HG02588 (cell line): Measurements from ENCODE around the gene NEURL1B.

Experiments used
- ATAC-seq: cut with Tn5 transposase; IDR thresholded peaks from one replicate; pipeline ENCODE4 v1.9.1; 2021; ENCODE audit warnings: mild to moderate bottlenecking, moderate library complexity; ENCODE audit not compliant: unreplicated experiment

The NEURL1B gene

DNA sequence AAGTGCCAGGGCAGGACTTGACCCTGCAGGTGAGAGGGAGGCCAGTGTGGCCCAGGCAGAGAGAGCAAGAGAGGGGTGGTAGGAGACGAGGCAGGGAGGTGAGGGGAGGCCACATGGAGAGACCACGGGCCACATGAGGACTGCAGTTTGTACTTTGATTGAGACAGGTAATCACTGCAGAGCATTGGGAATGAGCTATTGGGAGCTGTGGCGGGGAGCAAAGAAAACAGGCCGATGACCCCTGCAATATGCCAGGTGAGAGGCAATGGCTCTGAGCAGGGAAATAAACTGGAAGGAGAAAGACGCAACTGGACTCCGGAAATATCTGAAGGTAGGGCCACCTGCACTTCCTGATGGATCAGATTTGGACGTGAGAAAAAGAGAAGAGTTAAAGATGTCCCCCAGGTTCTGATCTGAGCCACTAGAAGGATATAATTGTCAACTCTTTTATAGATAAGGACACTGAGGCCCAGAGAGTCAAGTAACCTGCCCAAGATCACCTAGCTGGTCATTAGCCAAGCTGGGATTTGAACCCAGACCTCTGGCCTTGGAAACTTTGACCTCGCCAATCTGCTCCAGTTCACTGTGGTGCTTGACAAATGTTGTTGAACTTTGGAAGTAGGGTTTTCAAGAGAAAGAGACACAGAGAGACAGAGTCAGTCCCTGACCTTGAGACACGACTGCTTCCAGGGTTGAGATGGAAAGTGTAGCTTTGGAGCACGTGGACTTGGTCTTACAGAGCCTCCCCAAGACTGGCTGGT lies 87.6 kb downstream of the NEURL1B start:
- ATAC-seq, result no peak

DNA sequence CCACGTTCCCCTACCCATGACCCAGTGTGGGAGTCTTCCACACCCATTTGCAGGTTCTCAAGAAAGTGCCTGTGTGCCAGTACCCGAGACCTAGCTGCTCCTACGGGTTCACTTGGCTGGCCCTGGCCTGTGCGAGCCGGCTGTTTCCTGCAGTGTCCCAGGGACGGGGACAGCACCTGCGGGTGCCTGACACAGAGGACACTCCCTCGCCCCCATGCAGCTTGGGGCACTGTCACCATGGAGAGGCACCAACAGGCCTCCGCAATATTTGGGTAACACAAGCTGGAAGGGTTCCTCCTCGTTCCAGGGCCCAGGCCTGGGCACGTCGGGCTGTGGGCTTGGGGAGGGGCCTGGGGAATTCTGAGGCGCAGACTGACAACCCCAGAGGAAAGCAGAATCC lies 88.5 kb downstream of the NEURL1B start:
- ATAC-seq, result no peak

DNA sequence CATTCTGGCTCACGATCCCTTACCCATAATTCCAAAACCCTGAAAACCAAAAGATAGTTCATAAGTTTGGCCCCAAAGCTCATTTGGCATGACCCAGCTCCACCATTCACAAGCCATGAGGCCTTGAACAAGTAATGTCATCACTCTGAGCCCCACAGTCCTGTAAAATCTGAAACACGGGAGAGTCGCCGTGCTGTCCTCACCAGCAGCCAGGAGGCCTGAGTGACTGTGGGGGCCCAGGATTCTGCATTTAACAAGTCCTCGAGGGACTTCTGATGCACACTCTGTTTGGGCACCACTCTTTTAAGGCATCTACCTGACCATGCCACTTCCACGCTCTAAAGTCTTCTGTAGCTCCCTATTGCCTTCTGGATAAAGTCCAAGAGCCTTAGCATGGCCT lies 89.2 kb downstream of the NEURL1B start:
- no peak for ATAC-seq

DNA sequence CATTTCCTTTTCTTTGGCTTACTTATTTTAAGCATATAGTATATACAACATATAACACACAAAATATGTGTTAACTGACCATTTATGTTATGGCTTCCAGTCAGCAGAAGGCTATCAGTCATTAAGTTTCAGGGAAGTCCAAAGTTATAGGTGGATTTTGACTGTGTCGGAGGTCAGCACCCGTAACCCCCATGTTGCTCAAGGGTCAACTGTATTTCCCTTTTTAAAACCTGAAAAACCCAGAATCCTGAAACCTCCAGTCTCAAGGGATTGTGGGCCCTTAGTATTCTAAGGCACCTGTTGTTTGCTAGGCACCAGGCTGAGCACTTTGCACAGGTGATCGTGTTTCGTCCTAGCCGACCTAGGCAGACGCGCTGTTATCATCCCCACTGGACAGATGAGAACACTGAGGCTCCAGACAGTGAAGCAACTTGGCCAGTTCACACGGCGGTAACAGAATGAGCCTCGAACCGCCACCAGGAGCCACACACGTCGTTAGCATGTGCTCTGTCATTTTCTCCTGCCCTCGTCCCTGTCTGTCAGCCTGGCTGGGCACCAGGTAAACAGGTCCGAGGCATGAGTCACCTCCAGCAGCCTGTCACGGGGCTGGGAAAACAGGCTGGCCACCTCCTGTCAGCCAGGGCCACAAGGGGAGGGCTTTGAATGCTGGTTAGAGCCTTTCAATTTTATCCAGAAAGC lies 90.1 kb downstream of the NEURL1B start:
- no peak for ATAC-seq

DNA sequence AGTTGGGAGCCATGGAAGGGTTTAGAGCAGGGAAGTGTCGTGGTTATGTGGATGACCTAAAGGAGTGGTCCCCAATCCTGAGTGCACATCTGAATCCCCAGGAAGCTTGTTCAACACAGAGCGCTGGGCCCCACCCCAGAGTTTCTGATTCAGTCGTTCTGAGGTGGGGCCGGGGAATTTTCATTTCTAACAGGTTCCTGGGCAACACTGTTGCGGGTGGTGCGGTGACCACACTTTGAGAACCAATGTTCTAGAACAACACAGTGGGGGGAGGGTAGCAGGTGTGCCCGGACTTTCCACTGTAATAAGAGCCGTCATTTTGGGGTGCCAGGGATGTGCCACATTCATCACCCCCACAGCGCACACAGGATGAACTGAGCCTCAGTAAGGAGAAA lies 90.6 kb downstream of the NEURL1B start:
- no peak for ATAC-seq

DNA sequence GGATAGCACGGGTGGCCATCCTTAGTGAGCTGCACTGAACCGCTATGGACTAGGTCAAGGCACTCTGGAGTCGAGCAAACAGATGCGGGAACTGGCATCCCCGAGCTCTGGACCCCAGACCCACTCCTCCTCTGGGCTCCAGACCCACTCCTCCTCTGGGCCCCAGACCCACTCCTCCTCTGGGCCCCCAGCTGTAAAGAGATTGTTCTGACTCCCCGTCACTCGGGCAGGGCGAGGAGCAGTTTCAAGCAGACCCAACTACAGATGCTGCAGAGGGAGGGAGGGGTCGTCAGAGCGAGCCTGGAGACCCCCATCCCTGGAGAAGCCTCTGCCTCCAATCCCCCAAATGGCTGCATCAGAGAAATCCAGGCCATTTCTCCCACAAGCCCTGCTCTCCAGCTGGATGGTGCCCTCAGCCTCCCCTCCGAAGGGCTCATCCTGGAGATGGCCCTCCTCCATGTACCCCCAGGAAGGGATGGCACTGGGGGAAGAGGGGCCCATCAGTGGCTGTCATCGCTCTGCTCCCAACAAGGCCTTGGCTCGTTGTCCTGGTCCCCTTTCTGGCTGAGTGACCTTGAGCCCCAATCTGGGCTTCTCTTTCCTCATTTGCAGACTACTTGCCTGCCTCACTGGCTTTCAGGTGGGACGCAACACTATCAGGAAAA lies 91.3 kb downstream of the NEURL1B start:
- no peak for ATAC-seq

DNA sequence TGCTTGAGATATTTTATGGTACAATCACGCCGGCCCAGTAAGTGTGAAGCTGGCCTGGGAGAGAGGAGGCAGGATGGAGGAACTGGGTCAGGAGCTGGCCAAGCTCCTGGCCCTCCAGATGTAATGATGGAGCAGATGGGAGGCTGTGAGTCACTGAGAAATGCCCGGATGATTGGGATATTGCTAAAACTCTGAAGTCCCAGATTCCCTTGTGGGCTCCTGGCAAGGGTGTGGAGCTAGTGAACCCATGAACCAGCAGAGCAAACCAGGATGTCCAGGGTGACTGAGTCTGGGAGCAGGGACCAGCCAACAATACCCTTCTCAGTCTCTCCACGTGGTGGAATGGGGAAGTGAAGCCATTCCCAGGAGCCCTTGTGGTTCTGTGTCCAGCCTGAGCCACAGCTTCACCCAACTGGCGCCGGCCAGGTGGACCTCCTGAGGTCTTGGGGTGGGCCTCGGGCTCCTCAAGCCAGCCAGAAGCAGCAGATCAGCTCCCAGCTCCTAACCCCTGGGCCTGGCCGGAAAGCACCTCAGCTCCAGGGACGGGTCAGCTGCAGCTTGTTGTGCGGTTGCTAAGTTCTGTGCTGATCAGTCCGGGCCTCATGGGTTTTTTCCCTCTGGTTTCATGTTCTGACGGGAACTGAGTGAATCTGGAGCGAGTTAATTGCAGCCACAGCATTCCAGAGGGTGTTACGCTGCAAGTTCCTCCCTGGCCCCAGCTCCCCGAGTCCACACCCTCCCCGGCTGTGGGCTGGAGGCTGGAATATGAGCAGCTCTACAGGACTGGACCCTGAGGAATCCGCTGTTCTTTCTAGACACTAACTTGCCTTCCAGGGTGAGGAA lies 92.3 kb downstream of the NEURL1B start:
- ATAC-seq, result no peak

DNA sequence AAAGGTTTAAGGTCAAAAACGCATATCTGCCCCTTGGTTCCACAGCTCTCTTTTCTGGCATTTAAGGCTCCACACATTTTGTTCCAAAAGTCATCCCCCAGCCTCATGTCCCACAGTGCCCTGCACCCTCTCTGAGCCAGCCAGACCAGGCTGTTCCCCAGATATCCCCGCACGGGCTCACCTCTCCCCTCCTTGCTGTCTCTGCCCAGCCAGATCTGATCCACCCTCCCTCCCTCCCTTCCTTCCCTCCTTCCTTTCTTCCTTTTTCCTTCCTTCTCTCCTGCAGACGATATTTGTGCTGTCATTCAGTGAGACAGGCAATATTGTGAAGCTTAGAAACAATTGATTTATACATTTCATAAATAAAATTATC lies 92.9 kb downstream of the NEURL1B start:
- no peak for ATAC-seq

DNA sequence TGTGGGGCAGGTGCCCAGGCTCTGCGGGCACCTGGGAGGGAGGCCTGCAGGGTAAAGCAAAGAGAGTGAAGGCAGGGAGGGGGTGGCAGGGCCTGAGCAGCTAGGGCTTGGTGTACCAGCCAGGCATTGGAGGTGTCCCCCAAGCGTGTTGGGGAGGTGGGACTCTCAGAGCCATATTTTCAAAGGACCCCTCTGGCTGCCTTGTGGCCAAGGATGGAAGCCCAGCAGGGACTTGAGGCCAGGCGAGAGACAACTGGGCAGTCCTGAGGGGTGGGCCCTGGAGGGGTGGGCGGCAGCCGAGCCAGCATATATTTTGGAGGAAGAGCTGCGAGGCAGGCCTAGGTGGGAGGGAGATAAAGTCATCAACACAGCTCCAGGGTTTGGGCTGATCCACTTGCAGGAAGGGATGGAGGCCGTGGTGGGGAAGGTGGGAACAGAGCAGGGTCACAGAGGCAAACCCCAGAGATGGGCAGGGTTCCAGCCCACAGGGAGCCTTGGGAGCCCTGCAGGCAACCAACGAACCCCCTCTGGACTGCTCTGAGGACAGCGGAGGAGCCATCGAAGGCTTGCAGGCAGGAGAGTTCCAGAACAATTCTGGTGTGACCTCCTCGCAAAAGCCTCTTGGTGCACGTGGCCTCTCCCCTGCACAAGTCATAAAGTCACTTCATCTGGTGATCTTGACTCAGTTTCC lies 94.2 kb downstream of the NEURL1B start:
- ATAC-seq, result no peak

DNA sequence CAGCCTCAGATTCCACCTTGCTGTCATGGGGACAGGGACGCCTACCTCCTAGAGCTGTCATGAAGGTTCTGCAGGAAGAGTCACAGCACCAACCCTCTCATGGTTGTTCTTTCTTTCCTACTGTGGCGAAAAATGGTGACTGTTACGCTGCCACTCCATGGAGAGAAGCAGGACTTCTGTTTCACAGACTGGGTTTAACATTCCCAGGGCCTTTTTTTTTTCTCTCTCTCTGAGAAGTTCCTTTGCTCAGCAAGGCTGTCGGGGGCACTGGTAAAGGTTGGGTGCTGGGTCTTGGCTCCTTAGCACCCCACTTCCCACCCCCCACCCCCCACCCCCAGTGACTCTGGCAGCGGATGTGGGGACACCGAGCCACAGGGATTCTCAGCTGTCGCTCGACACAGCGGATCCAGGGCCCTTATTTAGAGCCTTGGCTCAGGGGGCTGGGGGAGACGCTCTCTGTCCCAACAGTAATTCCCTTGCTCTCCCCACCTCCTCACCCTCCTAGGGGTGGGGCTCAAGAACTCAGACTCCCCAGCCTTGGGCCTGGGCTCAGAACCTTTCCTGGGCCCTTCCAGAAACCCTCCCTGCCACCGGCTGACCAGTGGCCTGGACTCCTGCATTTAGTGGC lies 95.6 kb downstream of the NEURL1B start:
- no peak for ATAC-seq

DNA sequence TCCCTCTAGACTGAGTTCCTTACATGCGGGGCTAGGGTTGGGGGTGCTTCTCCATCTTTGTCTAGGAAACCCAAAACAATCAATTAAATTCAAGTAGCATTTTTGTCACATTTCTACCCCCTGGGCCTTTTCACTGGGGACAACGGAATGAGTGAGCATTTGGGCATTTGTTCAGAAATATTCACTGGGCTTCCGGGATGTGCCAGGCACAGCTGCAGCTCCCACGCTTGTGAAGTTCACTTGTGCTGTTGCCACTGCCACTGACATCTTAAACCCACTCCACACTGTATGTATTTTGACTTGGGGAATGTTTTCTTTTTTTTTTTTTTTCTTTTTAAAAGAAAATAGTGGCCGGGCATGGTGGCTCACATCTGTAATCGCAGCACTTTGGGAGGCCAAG lies 98.3 kb downstream of the NEURL1B start:
- ATAC-seq, result no peak

DNA sequence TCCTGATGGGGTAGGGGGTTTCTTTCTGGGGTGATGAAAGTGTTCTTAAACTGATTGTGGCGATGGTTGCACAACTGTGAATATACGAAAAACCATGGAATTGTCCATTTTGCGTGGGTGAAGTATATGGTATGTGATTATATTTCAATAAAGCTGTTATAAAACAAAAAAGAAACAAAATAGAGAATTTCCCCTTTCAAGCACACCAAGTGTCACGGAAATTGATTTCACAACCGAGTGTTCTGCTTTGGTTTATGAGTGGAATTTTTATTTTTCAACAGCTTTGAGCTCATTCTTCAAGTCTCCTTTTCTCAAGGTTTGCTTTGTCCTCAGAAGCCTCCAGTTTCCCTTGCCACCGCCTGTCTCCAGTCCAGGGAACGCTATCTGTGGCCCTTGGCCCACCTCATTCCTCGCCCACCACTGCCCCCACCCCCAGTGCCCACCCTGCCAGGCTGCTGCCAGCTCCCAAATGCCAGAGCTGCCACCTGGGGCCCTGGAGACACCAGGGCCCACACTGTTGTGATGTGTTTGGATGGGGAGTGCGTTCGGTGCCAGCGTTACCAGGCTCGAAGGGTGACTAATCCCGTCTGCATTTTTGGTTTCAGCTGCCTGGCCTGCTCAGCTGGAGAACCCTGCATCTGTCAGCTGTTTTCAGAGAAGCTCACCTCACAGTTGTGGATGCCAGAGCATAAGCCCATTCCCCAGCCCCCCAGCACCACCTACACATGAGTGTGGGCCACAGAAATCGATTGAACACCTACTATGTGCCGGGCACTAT lies 99.6 kb downstream of the NEURL1B start:
- ATAC-seq, result no peak
